Parathyroid adenoma (tissue), 2 donors: ENCODE data around the gene UBQLN4.

Experiments
- H2AFZ ChIP-seq: fragments of 300-600 bp; sonication (generic); one replicate; pipeline ENCODE4 v1.7.0; 2017; ENCODE audit warnings: antibody characterized with exemption, mild to moderate bottlenecking
- H3K27ac ChIP-seq: fragments of 300-600 bp; sonication (generic); one replicate; pipeline ENCODE4 v1.7.0; 2017
- H3K27me3 ChIP-seq: fragments of 300-600 bp; sonication (generic); one replicate; pipeline ENCODE4 v1.7.0; 2017; ENCODE audit warnings: low read length; ENCODE audit not compliant: control insufficient read depth, insufficient read depth
- H3K36me3 ChIP-seq: fragments of 300-600 bp; sonication (generic); one replicate; pipeline ENCODE4 v1.7.0; 2017; ENCODE audit warnings: low read length; ENCODE audit not compliant: control insufficient read depth, insufficient read depth
- H3K4me1 ChIP-seq: fragments of 300-600 bp; sonication (generic); one replicate; pipeline ENCODE4 v1.7.0; 2017; ENCODE audit warnings: control low read depth
- H3K4me2 ChIP-seq: fragments of 300-600 bp; sonication (generic); one replicate; pipeline ENCODE4 v1.7.0; 2017; ENCODE audit warnings: low read length
- H3K4me3 ChIP-seq: fragments of 300-600 bp; sonication (generic); one replicate; pipeline ENCODE4 v1.7.0; 2017; ENCODE audit warnings: low read depth, low read length
- H3K79me2 ChIP-seq: fragments of 300-600 bp; sonication (generic); one replicate; pipeline ENCODE4 v1.7.0; 2017; ENCODE audit warnings: control low read depth
- H3K9ac ChIP-seq: fragments of 300-600 bp; sonication (generic); one replicate; pipeline ENCODE4 v1.7.0; 2017; ENCODE audit warnings: mild to moderate bottlenecking
- H3K9me3 ChIP-seq: fragments of 300-600 bp; sonication (generic); one replicate; pipeline ENCODE4 v1.7.0; 2017; ENCODE audit warnings: low read length; ENCODE audit not compliant: control insufficient read depth
- TF ChIP-seq, protein P1 (sequence below): fragments of 300-600 bp; sonication (generic); IDR thresholded peaks from one replicate; pipeline ENCODE4 v1.7.0; 2017; ENCODE audit warnings: antibody characterized with exemption, mild to moderate bottlenecking
- donor health status: primary hyperparathyroidism.

UBQLN4 gene

DNA sequence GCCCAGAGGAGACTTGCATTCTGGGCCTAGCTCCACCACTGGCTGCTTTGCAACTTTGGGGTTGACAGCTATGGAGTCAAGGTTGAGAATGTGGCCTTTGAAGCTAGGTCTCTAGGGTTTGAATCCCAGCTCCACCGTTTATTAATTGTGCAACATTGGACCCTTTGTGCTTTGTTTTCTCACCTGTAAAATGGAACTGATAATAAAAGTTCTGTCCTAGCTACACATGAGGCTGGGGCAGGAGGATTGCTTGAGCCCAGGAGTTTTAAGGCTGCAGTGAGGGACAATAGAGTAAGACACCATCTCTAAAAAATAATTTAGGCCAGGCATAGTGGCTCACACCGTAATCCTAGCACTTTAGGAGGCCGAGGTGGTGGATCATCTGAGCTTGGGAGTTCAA lies 45.7 kb upstream of the UBQLN4 start:
- Histone ChIP-seq H3K27ac (no peak overlapping the region), H2AFZ (no peak overlapping the region), H3K4me3 (no peak overlapping the region), H3K4me1 (peaks cover 6% of the 10 kb centered on the region), H3K79me2 (no peaks in the 10 kb centered on the region), H3K36me3 (no peaks in the 10 kb centered on the region), H3K9me3 (no peaks in the 10 kb centered on the region), H3K27me3 (no peaks in the 10 kb centered on the region), H3K4me2 (no peak overlapping the region), H3K9ac (no peak overlapping the region)
- TF ChIP-seq, protein P1, sequence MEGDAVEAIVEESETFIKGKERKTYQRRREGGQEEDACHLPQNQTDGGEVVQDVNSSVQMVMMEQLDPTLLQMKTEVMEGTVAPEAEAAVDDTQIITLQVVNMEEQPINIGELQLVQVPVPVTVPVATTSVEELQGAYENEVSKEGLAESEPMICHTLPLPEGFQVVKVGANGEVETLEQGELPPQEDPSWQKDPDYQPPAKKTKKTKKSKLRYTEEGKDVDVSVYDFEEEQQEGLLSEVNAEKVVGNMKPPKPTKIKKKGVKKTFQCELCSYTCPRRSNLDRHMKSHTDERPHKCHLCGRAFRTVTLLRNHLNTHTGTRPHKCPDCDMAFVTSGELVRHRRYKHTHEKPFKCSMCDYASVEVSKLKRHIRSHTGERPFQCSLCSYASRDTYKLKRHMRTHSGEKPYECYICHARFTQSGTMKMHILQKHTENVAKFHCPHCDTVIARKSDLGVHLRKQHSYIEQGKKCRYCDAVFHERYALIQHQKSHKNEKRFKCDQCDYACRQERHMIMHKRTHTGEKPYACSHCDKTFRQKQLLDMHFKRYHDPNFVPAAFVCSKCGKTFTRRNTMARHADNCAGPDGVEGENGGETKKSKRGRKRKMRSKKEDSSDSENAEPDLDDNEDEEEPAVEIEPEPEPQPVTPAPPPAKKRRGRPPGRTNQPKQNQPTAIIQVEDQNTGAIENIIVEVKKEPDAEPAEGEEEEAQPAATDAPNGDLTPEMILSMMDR, result no peak

DNA sequence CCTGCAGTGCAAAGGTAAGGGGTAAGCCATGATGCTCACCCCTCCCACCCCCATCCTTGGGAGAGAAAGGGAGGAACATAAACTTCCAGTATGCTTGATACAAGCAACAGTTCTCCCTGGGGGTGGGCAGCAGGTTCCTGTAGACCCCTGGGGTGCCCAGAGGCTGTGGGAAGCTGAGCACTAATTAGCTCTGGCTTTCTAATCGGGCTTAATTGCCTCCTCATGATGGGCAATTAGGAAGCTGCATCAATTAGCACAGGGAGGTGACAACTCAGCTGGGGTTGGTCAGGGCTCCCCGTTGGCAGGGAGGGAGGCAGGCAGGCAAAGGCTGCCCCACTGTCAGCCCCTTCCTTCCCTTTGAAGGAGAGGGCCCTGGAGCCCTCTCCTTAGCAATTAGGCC lies 45.2 kb upstream of the UBQLN4 start:
- no peaks in the 10 kb centered on the region for H3K27me3 ChIP-seq
- peaks cover 2% of the 10 kb centered on the region for H3K4me1 ChIP-seq
- no peak overlapping the region for H3K27ac ChIP-seq

DNA sequence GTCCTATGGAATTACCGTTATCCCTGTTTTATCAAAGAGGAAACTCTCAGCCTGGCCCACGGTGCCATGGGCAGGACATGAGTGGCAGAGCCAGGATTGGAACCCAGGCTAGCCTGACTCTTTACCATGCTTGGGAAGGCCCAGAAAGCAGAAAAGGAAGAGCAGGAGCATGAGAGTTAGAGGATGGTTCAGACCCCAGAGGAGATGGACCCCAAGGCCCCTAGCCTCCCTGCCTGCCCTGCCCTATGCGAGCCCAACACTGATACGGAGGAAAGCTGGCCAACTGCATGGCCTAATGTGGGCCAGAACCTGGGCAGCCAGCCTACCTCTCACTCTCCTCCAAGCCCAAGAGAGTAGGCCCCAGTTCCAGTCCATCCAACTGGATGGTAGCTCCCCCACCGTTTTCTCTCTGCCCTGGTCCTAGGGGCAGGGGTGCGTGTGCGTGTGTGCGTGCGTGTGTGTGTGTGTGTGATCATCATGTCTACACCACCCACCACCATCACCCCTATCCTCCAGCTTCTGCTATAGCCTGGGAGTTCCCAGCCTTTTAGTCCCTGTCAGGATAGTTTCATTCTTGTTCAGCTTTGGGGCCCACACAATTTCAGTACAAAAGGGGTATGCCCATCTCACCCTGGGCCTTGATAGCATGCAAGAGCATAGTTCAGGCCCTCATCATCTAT lies 44.0 kb upstream of the UBQLN4 start:
- Histone ChIP-seq H3K9ac (no peak overlapping the region), H3K27me3 (no peaks in the 10 kb centered on the region)

More for the DNA sequence above, 45.2 kb upstream of the UBQLN4 start:
- Histone ChIP-seq H3K36me3 (no peaks in the 10 kb centered on the region), H2AFZ (no peak overlapping the region), H3K9ac (no peak overlapping the region), H3K9me3 (no peaks in the 10 kb centered on the region), H3K4me2 (no peak overlapping the region), H3K4me3 (no peak overlapping the region), H3K79me2 (no peaks in the 10 kb centered on the region)
- TF ChIP-seq, protein P1, result no peak

DNA sequence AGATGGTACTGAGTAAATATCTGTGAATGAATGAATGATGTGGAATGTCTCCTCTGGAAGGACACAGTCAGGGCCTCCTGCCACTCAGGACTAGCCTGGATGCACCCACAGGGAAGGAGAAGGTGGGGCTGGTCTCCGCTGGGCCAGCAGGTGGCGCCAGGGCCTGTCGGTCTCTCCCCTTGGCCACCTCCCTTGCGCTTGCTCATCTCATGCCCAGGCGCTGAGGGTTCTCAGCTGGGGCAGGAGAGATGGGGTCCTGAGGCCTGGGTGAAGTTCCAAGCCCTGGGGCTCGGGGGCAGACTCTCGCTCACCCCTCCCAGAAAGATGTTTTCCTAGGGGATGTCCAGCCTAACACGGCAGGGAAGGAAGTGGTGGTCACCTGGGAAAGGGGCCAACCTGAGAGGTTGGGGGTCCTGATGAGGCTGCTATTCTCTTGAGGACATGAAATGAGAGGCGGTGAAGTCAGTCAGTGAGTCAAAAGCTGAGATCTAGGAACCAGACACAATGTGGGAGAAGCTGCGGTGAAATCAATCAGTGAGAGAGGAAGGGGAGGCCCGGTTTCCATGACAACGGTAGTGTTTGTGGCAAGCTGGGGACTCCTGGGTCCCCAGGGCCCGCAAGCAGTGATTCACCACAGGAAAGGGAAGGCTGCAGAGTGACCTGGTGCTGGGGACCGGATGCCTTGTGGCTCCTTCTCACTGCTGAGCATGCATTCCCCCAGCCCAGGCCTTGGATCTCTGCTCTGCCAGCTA lies 43.2 kb upstream of the UBQLN4 start:
- Histone ChIP-seq H3K27me3 (no peaks in the 10 kb centered on the region), H3K9ac (no peak overlapping the region)

More for the DNA sequence above, 44.0 kb upstream of the UBQLN4 start:
- Histone ChIP-seq H3K36me3 (no peaks in the 10 kb centered on the region), H3K27ac (peak overlapping the region; percentile 29), H2AFZ (no peak overlapping the region), H3K4me2 (no peak overlapping the region), H3K79me2 (no peaks in the 10 kb centered on the region), H3K9me3 (no peaks in the 10 kb centered on the region), H3K4me3 (no peak overlapping the region), H3K4me1 (no peaks in the 10 kb centered on the region)
- TF ChIP-seq, protein P1, result no peak

More for the DNA sequence above, 43.2 kb upstream of the UBQLN4 start:
- Histone ChIP-seq H3K27ac (peak overlapping the region; percentile 78), H3K79me2 (no peaks in the 10 kb centered on the region), H3K9me3 (no peaks in the 10 kb centered on the region), H3K4me1 (no peaks in the 10 kb centered on the region), H3K36me3 (no peaks in the 10 kb centered on the region), H2AFZ (peak overlapping the region; percentile 33), H3K4me2 (no peak overlapping the region), H3K4me3 (no peak overlapping the region)
- TF ChIP-seq, protein P1, result peak; percentile 87
